GM23338 (cell line): Measurements from ENCODE around the gene AP4M1. TPM values are rescaled to one million over a fixed set of nuclear protein-coding genes. Genes with fewer than 3 reads are reported as not detected.

Experiments used
- ATAC-seq: fragments of 200-7000 bp; cut with Tn5 transposase; 3 replicates; pipeline ENCODE4 v1.9.1; 2020
- DNase-seq: peaks from one replicate; pipeline ENCODE4 v3.0.0-alpha.2; 2015; ENCODE audit warnings: low spot score
- H2AFZ ChIP-seq: fragments of 200-600 bp; sonication (generic); 2 replicates; pipeline ENCODE4 v1.8.0; 2016; ENCODE audit warnings: antibody characterized with exemption, mild to moderate bottlenecking, moderate library complexity
- H3F3A ChIP-seq: fragments of 200-600 bp; sonication (generic); replicated peaks from 2 replicates; pipeline ENCODE4 v1.8.0; 2017; ENCODE audit warnings: antibody characterized with exemption, mixed run types, low read depth
- H3K27ac ChIP-seq: fragments of 200-600 bp; sonication (generic); 2 replicates; pipeline ENCODE4 v1.6.1; 2016; ENCODE audit warnings: low read depth
- H3K27me3 ChIP-seq: fragments of 200-600 bp; sonication (generic); 2 replicates; pipeline ENCODE4 v1.8.0; 2016; ENCODE audit warnings: mild to moderate bottlenecking, mixed run types, moderate library complexity; ENCODE audit not compliant: insufficient read depth
- H3K36me3 ChIP-seq: fragments of 200-600 bp; sonication (generic); 2 replicates; pipeline ENCODE4 v1.8.0; 2016; ENCODE audit warnings: mild to moderate bottlenecking; ENCODE audit not compliant: insufficient read depth
- H3K4me1 ChIP-seq: fragments of 200-600 bp; sonication (generic); 2 replicates; pipeline ENCODE4 v1.8.0; 2016; ENCODE audit warnings: mild to moderate bottlenecking, moderate library complexity; ENCODE audit not compliant: insufficient read depth
- H3K4me2 ChIP-seq: fragments of 200-600 bp; sonication (generic); 2 replicates; pipeline ENCODE4 v1.7.1; 2017; ENCODE audit warnings: mixed run types
- H3K4me3 ChIP-seq: fragments of 200-600 bp; sonication (generic); 2 replicates; pipeline ENCODE4 v1.6.1; 2016; ENCODE audit warnings: mixed run types
- H3K79me2 ChIP-seq: fragments of 200-600 bp; sonication (generic); replicated peaks from 2 replicates; pipeline ENCODE4 v1.8.0; 2017; ENCODE audit warnings: mild to moderate bottlenecking; ENCODE audit not compliant: insufficient read depth
- H3K9me2 ChIP-seq: fragments of 200-600 bp; sonication (generic); 2 replicates; pipeline ENCODE4 v1.8.0; 2017; ENCODE audit not compliant: insufficient read depth
- H4K20me1 ChIP-seq: fragments of 200-600 bp; sonication (generic); replicated peaks from 2 replicates; pipeline ENCODE4 v1.8.0; 2017; ENCODE audit warnings: mild to moderate bottlenecking; ENCODE audit not compliant: insufficient read depth
- H3K27ac Mint-ChIP-seq: 2 replicates; pipeline ENCODE4 v1.8.0; 2020; ENCODE audit warnings: inconsistent platforms, mild to moderate bottlenecking, moderate library complexity, mixed read lengths
- H3K27me3 Mint-ChIP-seq: 3 replicates; pipeline ENCODE4 v1.8.0; 2022; ENCODE audit warnings: low read depth, mild to moderate bottlenecking, moderate library complexity, mixed read lengths, inconsistent platforms; ENCODE audit not compliant: insufficient read depth, poor library complexity
- H3K36me3 Mint-ChIP-seq: 3 replicates; pipeline ENCODE4 v1.8.0; 2021; ENCODE audit warnings: low read depth, mild to moderate bottlenecking, inconsistent platforms, moderate library complexity, mixed read lengths
- H3K4me1 Mint-ChIP-seq: 3 replicates; pipeline ENCODE4 v1.8.0; 2020; ENCODE audit warnings: mild to moderate bottlenecking, inconsistent platforms, mixed read lengths
- H3K4me3 Mint-ChIP-seq: 3 replicates; pipeline ENCODE4 v1.8.0; 2021; ENCODE audit warnings: moderate library complexity, mild to moderate bottlenecking, inconsistent platforms, mixed read lengths
- H3K9me3 Mint-ChIP-seq: 3 replicates; pipeline ENCODE4 v1.8.0; 2020; ENCODE audit warnings: moderate library complexity, mild to moderate bottlenecking, inconsistent platforms, mixed read lengths
- CREB1 ChIP-seq: fragments of 250-450 bp; sonication (Bioruptor Pico); IDR thresholded peaks from 2 replicates; pipeline ENCODE4 v1.5.0; 2020; ENCODE audit warnings: low read depth, mild to moderate bottlenecking, moderate library complexity
- EZH2 ChIP-seq: fragments of 200-600 bp; sonication (generic); IDR thresholded peaks from one replicate; pipeline ENCODE4 v1.8.0; 2017; ENCODE audit warnings: antibody characterized with exemption, mild to moderate bottlenecking, low read depth; ENCODE audit not compliant: unreplicated experiment
- EZH2phosphoT487 ChIP-seq: fragments of 200-600 bp; sonication (generic); IDR thresholded peaks from one replicate; pipeline ENCODE4 v1.8.1; 2018; ENCODE audit warnings: antibody characterized with exemption; ENCODE audit not compliant: unreplicated experiment
- JUNB ChIP-seq: IDR thresholded peaks from one replicate; pipeline ENCODE4 v1.6.1; 2016; ENCODE audit warnings: antibody characterized with exemption; ENCODE audit not compliant: unreplicated experiment
- NANOG ChIP-seq: IDR thresholded peaks from 2 replicates; pipeline ENCODE4 v1.6.1; 2016; ENCODE audit warnings: antibody characterized with exemption, borderline replicate concordance
- POLR2AphosphoS5 ChIP-seq: IDR thresholded peaks from 2 replicates; pipeline ENCODE4 v1.6.1; 2016; ENCODE audit warnings: antibody characterized with exemption, low read depth
- STAT1 ChIP-seq: IDR thresholded peaks from one replicate; pipeline ENCODE4 v1.6.1; 2016; ENCODE audit warnings: antibody characterized with exemption; ENCODE audit not compliant: unreplicated experiment
- ZNF114 ChIP-seq: fragments of 250-450 bp; sonication (Bioruptor Pico); IDR thresholded peaks from 2 replicates; pipeline ENCODE4 v1.5.0; 2020; ENCODE audit warnings: mild to moderate bottlenecking, moderate library complexity
- ZNF331 ChIP-seq: fragments of 250-450 bp; sonication (Bioruptor Pico); IDR thresholded peaks from 2 replicates; pipeline ENCODE4 v1.5.0; 2020; ENCODE audit warnings: low read depth, mild to moderate bottlenecking, moderate library complexity
- ZNF462 ChIP-seq: fragments of 250-450 bp; sonication (Bioruptor Pico); IDR thresholded peaks from 2 replicates; pipeline ENCODE4 v1.5.0; 2020; ENCODE audit warnings: mild to moderate bottlenecking, moderate library complexity
- polyA plus RNA-seq: library from polyadenylated mRNA; unstranded; fragments of >200 nt; fragmentation: Nextera tagmentation; extraction: Ambion mirVana; gene quantifications from 2 replicates; pipeline ENCODE4 v1.2.1, GENCODE V29; 2016
- total RNA-seq: library from RNA; depleted of rRNA; stranded (reverse); fragments of >200 nt; shearing (Covaris generic); gene quantifications from 2 replicates; pipeline ENCODE4 v1.2.3, GENCODE V29; 2014
- TF ChIP-seq, protein P1 (sequence below), 2 experiments: fragments of 200-600 bp in 1 of 2; sonication (generic) in 1 of 2; conservative IDR thresholded peaks; 2 replicates each; pipeline versions ENCODE4 v1.5.1 to v1.6.1; 2016 to 2017; ENCODE audit warnings: antibody characterized with exemption in 2 of 2, low read depth in 2 of 2, mild to moderate bottlenecking in 2 of 2, moderate library complexity in 1 of 2
- TF ChIP-seq, protein P2 (sequence below): IDR thresholded peaks from 2 replicates; pipeline ENCODE4 v1.6.1; 2016; ENCODE audit warnings: antibody characterized with exemption
- TF ChIP-seq, protein P3 (sequence below): IDR thresholded peaks from one replicate; pipeline ENCODE4 v1.6.1; 2018; ENCODE audit warnings: antibody characterized with exemption; ENCODE audit not compliant: unreplicated experiment

Gene AP4M1
- total and polyA plus RNA-seq, 2 experiments from 2014 or later = 9.5 to 13.3 TPM

DNA sequence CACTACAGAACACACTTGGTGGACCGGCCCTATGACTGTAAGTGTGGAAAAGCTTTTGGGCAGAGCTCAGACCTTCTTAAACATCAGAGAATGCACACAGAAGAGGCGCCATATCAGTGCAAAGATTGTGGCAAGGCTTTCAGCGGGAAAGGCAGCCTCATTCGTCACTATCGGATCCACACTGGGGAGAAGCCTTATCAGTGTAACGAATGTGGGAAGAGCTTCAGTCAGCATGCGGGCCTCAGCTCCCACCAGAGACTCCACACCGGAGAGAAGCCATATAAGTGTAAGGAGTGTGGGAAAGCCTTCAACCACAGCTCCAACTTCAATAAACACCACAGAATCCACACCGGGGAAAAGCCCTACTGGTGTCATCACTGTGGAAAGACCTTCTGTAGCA, 37.3 kb upstream of the AP4M1 start:
- Mint-ChIP-seq H3K9me3 (peaks cover 9% of the 10 kb centered on the region; the same call in 1 of the 3 replicates), H3K36me3 (peaks cover 86% of the 10 kb centered on the region)

More for the DNA sequence above, 37.3 kb upstream of the AP4M1 start:
- Mint-ChIP-seq H3K27me3 (peaks cover 9% of the 10 kb centered on the region), H3K4me3 (no peak overlapping the region), H3K4me1 (no peaks in the 10 kb centered on the region), H3K27ac (no peak overlapping the region; the same call in 1 of the 2 replicates)
- ATAC-seq (no peak), DNase-seq (no peak)
- Histone ChIP-seq H3K27ac (no peak overlapping the region), H3K4me2 (no peak overlapping the region), H3F3A (peaks cover 21% of the 10 kb centered on the region), H3K27me3 (no peaks in the 10 kb centered on the region), H3K9me2 (no peaks in the 10 kb centered on the region), H3K36me3 (peaks cover 21% of the 10 kb centered on the region), H3K79me2 (no peaks in the 10 kb centered on the region), H2AFZ (no peak overlapping the region), H3K4me1 (no peaks in the 10 kb centered on the region), H3K4me3 (no peak overlapping the region), H4K20me1 (peaks cover 6% of the 10 kb centered on the region)
- TF ChIP-seq EZH2 = no peak
- TF ChIP-seq POLR2AphosphoS5 = no peak
- TF ChIP-seq EZH2phosphoT487 = no peak
- TF ChIP-seq ZNF331 (CRISPR knock-in tag) = no peak
- no peak for TF ChIP-seq ZNF114
- TF ChIP-seq, protein P1, sequence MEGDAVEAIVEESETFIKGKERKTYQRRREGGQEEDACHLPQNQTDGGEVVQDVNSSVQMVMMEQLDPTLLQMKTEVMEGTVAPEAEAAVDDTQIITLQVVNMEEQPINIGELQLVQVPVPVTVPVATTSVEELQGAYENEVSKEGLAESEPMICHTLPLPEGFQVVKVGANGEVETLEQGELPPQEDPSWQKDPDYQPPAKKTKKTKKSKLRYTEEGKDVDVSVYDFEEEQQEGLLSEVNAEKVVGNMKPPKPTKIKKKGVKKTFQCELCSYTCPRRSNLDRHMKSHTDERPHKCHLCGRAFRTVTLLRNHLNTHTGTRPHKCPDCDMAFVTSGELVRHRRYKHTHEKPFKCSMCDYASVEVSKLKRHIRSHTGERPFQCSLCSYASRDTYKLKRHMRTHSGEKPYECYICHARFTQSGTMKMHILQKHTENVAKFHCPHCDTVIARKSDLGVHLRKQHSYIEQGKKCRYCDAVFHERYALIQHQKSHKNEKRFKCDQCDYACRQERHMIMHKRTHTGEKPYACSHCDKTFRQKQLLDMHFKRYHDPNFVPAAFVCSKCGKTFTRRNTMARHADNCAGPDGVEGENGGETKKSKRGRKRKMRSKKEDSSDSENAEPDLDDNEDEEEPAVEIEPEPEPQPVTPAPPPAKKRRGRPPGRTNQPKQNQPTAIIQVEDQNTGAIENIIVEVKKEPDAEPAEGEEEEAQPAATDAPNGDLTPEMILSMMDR (conservative IDR thresholded peaks at IDR 0.05; ENCODE audit: low read depth in 2 of 2) = no peak
- no peak for TF ChIP-seq CREB1
- no peak for TF ChIP-seq ZNF462
- TF ChIP-seq STAT1 = no peak
- no peak for TF ChIP-seq NANOG
- TF ChIP-seq, protein P2, sequence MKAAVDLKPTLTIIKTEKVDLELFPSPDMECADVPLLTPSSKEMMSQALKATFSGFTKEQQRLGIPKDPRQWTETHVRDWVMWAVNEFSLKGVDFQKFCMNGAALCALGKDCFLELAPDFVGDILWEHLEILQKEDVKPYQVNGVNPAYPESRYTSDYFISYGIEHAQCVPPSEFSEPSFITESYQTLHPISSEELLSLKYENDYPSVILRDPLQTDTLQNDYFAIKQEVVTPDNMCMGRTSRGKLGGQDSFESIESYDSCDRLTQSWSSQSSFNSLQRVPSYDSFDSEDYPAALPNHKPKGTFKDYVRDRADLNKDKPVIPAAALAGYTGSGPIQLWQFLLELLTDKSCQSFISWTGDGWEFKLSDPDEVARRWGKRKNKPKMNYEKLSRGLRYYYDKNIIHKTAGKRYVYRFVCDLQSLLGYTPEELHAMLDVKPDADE = no peak
- TF ChIP-seq, protein P3, sequence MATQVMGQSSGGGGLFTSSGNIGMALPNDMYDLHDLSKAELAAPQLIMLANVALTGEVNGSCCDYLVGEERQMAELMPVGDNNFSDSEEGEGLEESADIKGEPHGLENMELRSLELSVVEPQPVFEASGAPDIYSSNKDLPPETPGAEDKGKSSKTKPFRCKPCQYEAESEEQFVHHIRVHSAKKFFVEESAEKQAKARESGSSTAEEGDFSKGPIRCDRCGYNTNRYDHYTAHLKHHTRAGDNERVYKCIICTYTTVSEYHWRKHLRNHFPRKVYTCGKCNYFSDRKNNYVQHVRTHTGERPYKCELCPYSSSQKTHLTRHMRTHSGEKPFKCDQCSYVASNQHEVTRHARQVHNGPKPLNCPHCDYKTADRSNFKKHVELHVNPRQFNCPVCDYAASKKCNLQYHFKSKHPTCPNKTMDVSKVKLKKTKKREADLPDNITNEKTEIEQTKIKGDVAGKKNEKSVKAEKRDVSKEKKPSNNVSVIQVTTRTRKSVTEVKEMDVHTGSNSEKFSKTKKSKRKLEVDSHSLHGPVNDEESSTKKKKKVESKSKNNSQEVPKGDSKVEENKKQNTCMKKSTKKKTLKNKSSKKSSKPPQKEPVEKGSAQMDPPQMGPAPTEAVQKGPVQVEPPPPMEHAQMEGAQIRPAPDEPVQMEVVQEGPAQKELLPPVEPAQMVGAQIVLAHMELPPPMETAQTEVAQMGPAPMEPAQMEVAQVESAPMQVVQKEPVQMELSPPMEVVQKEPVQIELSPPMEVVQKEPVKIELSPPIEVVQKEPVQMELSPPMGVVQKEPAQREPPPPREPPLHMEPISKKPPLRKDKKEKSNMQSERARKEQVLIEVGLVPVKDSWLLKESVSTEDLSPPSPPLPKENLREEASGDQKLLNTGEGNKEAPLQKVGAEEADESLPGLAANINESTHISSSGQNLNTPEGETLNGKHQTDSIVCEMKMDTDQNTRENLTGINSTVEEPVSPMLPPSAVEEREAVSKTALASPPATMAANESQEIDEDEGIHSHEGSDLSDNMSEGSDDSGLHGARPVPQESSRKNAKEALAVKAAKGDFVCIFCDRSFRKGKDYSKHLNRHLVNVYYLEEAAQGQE = no peak
- TF ChIP-seq JUNB = no peak
